ENCODE data around the gene TSTD1. TPM values are rescaled to one million over a fixed set of nuclear protein-coding genes. Genes with fewer than 3 reads are reported as not detected.
A peak's percentile ranks its signal among the peaks of the same experiment; 100 is the strongest.

Gene TSTD1
- total RNA-seq, 1 donor from 2014 or later, result 53.7 TPM

- peaks cover 12% of the 10 kb centered on the region for H3K36me3 Mint-ChIP-seq
- TF ChIP-seq CTCF (IDR thresholded peaks at IDR 0.05; ENCODE audit: unreplicated experiment), result no peak
- H3K4me3 Mint-ChIP-seq, result no peak overlapping the region
- no peak for DNase-seq (ENCODE audit: low spot score in 2 of 2, unreplicated experiment in 2 of 2)
- H3K27me3 Mint-ChIP-seq (ENCODE audit: low read depth), result no peaks in the 10 kb centered on the region
- H3K27ac Mint-ChIP-seq, result peak overlapping the region; percentile 54
- H3K4me1 Mint-ChIP-seq, result peaks cover 17% of the 10 kb centered on the region
- H3K9me3 Mint-ChIP-seq, result no peaks in the 10 kb centered on the region
Measured at GRCh38 chr1:161001525-161001924, 37.2 kb downstream of the TSTD1 start.

- TF ChIP-seq CTCF (IDR thresholded peaks at IDR 0.05; ENCODE audit: unreplicated experiment), result no peak
- no peak for DNase-seq (ENCODE audit: low spot score in 2 of 2, unreplicated experiment in 2 of 2)
- Mint-ChIP-seq H3K4me1 (peaks cover 17% of the 10 kb centered on the region), H3K4me3 (no peak overlapping the region), H3K9me3 (no peaks in the 10 kb centered on the region), H3K36me3 (peaks cover 12% of the 10 kb centered on the region), H3K27me3 (ENCODE audit: low read depth) (no peaks in the 10 kb centered on the region), H3K27ac (peak overlapping the region; percentile 54)
Measured at GRCh38 chr1:161000736-161001480, 37.9 kb downstream of the TSTD1 start.

- no peak overlapping the region for H3K27ac Mint-ChIP-seq
- no peaks in the 10 kb centered on the region for H3K9me3 Mint-ChIP-seq
- no peak overlapping the region for H3K4me3 Mint-ChIP-seq
- peaks cover 17% of the 10 kb centered on the region for H3K4me1 Mint-ChIP-seq
- no peak for TF ChIP-seq CTCF (IDR thresholded peaks at IDR 0.05; ENCODE audit: unreplicated experiment)
- no peak for DNase-seq (ENCODE audit: low spot score in 2 of 2, unreplicated experiment in 2 of 2)
- H3K36me3 Mint-ChIP-seq, result peaks cover 14% of the 10 kb centered on the region
- no peaks in the 10 kb centered on the region for H3K27me3 Mint-ChIP-seq (ENCODE audit: low read depth)
Measured at GRCh38 chr1:160999376-160999775, 39.4 kb downstream of the TSTD1 start.

GRCh38 chr1:160997323-160998038, 41.3 kb downstream of the TSTD1 start:
- peaks cover 22% of the 10 kb centered on the region for H3K4me1 Mint-ChIP-seq
- H3K36me3 Mint-ChIP-seq, result peaks cover 14% of the 10 kb centered on the region
- H3K27ac Mint-ChIP-seq, result peak overlapping the region; percentile 72
- peak; percentile 30 for TF ChIP-seq CTCF (IDR thresholded peaks at IDR 0.05; ENCODE audit: unreplicated experiment)
- H3K4me3 Mint-ChIP-seq, result no peak overlapping the region
- DNase-seq (ENCODE audit: low spot score in 2 of 2, unreplicated experiment in 2 of 2), result peak in 1 of 2 experiments; percentile 46
- H3K9me3 Mint-ChIP-seq, result no peaks in the 10 kb centered on the region
- no peaks in the 10 kb centered on the region for H3K27me3 Mint-ChIP-seq (ENCODE audit: low read depth)

GRCh38 chr1:160996178-160996577, 42.6 kb downstream of the TSTD1 start:
- H3K4me3 Mint-ChIP-seq, result no peak overlapping the region
- no peaks in the 10 kb centered on the region for H3K9me3 Mint-ChIP-seq
- no peak for TF ChIP-seq CTCF (IDR thresholded peaks at IDR 0.05; ENCODE audit: unreplicated experiment)
- no peak for DNase-seq (ENCODE audit: low spot score in 2 of 2, unreplicated experiment in 2 of 2)
- H3K4me1 Mint-ChIP-seq, result peaks cover 13% of the 10 kb centered on the region
- peaks cover 14% of the 10 kb centered on the region for H3K36me3 Mint-ChIP-seq
- no peaks in the 10 kb centered on the region for H3K27me3 Mint-ChIP-seq (ENCODE audit: low read depth)
- no peak overlapping the region for H3K27ac Mint-ChIP-seq
